ENCODE results near the gene SLC7A1. TPM values are rescaled to one million over a fixed set of nuclear protein-coding genes. Genes with fewer than 3 reads are reported as not detected.
A peak's percentile ranks its signal among the peaks of the same experiment; 100 is the strongest.

SLC7A1 gene
- total RNA-seq, 1 donor from 2014 or later: 13.8 TPM

- intact Hi-C loops (cut with micrococcal nuclease): no loop called here
- ATAC-seq: no peak
- no peak for DNase-seq
Measured at GRCh38 chr13:29537736-29538651, 57.5 kb downstream of the SLC7A1 start.

- intact Hi-C loops (cut with micrococcal nuclease): no loop called here
- ATAC-seq: no peak
- DNase-seq: no peak
Measured at GRCh38 chr13:29536853-29537252, 58.6 kb downstream of the SLC7A1 start.

- DNase-seq (no peak), ATAC-seq (no peak)
Measured at GRCh38 chr13:29535663-29536655, 59.5 kb downstream of the SLC7A1 start.

GRCh38 chr13:29534083-29534482 lies 61.4 kb downstream of the SLC7A1 start:
- ATAC-seq (no peak), DNase-seq (no peak)
- intact Hi-C loops (cut with micrococcal nuclease): no loop called here

More at GRCh38 chr13:29535663-29536655, 59.5 kb downstream of the SLC7A1 start:
- intact Hi-C loops (cut with micrococcal nuclease): no loop called here

- no peak for ATAC-seq
- DNase-seq: no peak
- intact Hi-C loops (cut with micrococcal nuclease): no loop called here
Measured at GRCh38 chr13:29532821-29533220, 62.7 kb downstream of the SLC7A1 start.

- no peak for ATAC-seq
- no peak for DNase-seq
- intact Hi-C loops (cut with micrococcal nuclease): no loop called here
Measured at GRCh38 chr13:29532116-29532515, 63.4 kb downstream of the SLC7A1 start.

- DNase-seq (no peak), ATAC-seq (no peak)
- intact Hi-C loops (cut with micrococcal nuclease): no loop called here
Measured at GRCh38 chr13:29530901-29531300, 64.6 kb downstream of the SLC7A1 start.

- intact Hi-C loops (cut with micrococcal nuclease): no loop called here
- ATAC-seq (no peak), DNase-seq (no peak)
Measured at GRCh38 chr13:29529754-29530153, 65.7 kb downstream of the SLC7A1 start.

GRCh38 chr13:29527916-29528315 lies 67.6 kb downstream of the SLC7A1 start:
- DNase-seq (no peak), ATAC-seq (no peak)
- intact Hi-C loops (cut with micrococcal nuclease): no loop called here

- intact Hi-C loops (cut with micrococcal nuclease): no loop called here
- DNase-seq (no peak), ATAC-seq (no peak)
Measured at GRCh38 chr13:29527511-29527910, 68.0 kb downstream of the SLC7A1 start.

- ATAC-seq (no peak), DNase-seq (no peak)
- intact Hi-C loops (cut with micrococcal nuclease): no loop called here
Measured at GRCh38 chr13:29526741-29527140, 68.7 kb downstream of the SLC7A1 start.

- ATAC-seq: no peak
- no peak for DNase-seq
- intact Hi-C loops (cut with micrococcal nuclease): no loop called here
Measured at GRCh38 chr13:29525757-29526156, 69.7 kb downstream of the SLC7A1 start.

GRCh38 chr13:29524641-29525040 lies 70.8 kb downstream of the SLC7A1 start:
- no peak for DNase-seq
- no peak for ATAC-seq
- intact Hi-C loops (cut with micrococcal nuclease): no loop called here

- DNase-seq (peak; percentile 88), ATAC-seq (peak; percentile 82)
- intact Hi-C loops (cut with micrococcal nuclease): no loop called here
Measured at GRCh38 chr13:29524176-29524575, 71.3 kb downstream of the SLC7A1 start.

GRCh38 chr13:29523199-29523961 lies 72.1 kb downstream of the SLC7A1 start:
- DNase-seq: peak; percentile 67
- ATAC-seq: peak; percentile 87
- intact Hi-C loops (cut with micrococcal nuclease): no loop called here

- no peak for DNase-seq
- peak; percentile 60 for ATAC-seq
- intact Hi-C loops (cut with micrococcal nuclease): no loop called here
Measured at GRCh38 chr13:29522044-29522685, 73.3 kb downstream of the SLC7A1 start.

GRCh38 chr13:29521336-29521735 lies 74.2 kb downstream of the SLC7A1 start:
- intact Hi-C loops (cut with micrococcal nuclease): no loop called here
- no peak for DNase-seq
- ATAC-seq: no peak

GRCh38 chr13:29520671-29521070 lies 74.8 kb downstream of the SLC7A1 start:
- no peak for DNase-seq
- no peak for ATAC-seq
- intact Hi-C loops (cut with micrococcal nuclease): no loop called here

- intact Hi-C loops (cut with micrococcal nuclease): no loop called here
- DNase-seq (no peak), ATAC-seq (no peak)
Measured at GRCh38 chr13:29519921-29520320, 75.6 kb downstream of the SLC7A1 start.
